Endothelial cell (in vitro differentiated cells): ENCODE measurements around the gene SLFN14. TPM values are rescaled to one million over a fixed set of nuclear protein-coding genes. Genes with fewer than 3 reads are reported as not detected.

Experiments used
- DNase-seq: peaks from one replicate; pipeline ENCODE4 v3.0.0; 2021; ENCODE audit warnings: low spot score
- H3K27ac Mint-ChIP-seq: one replicate; pipeline ENCODE4 v1.8.0; 2021; ENCODE audit warnings: mixed read lengths, inconsistent platforms; ENCODE audit not compliant: unreplicated experiment
- H3K27me3 Mint-ChIP-seq: one replicate; pipeline ENCODE4 v1.8.0; 2021; ENCODE audit warnings: mild to moderate bottlenecking, moderate library complexity, mixed read lengths, inconsistent platforms; ENCODE audit not compliant: unreplicated experiment
- H3K36me3 Mint-ChIP-seq: one replicate; pipeline ENCODE4 v1.8.0; 2021; ENCODE audit warnings: mild to moderate bottlenecking, low read depth, mixed read lengths, inconsistent platforms; ENCODE audit not compliant: unreplicated experiment
- H3K4me1 Mint-ChIP-seq: one replicate; pipeline ENCODE4 v1.8.0; 2021; ENCODE audit warnings: mild to moderate bottlenecking, mixed read lengths, inconsistent platforms; ENCODE audit not compliant: unreplicated experiment
- H3K4me3 Mint-ChIP-seq: one replicate; pipeline ENCODE4 v1.8.0; 2021; ENCODE audit warnings: mild to moderate bottlenecking, mixed read lengths, inconsistent platforms; ENCODE audit not compliant: unreplicated experiment
- H3K9me3 Mint-ChIP-seq: one replicate; pipeline ENCODE4 v1.8.0; 2021; ENCODE audit warnings: mixed read lengths, inconsistent platforms; ENCODE audit not compliant: unreplicated experiment
- CTCF ChIP-seq: fragments of 200-600 bp; sonication (generic); IDR thresholded peaks from one replicate; pipeline ENCODE4 v1.5.0; 2021; ENCODE audit warnings: antibody characterized with exemption; ENCODE audit not compliant: unreplicated experiment
- total RNA-seq: library from RNA; stranded (reverse); fragmentation: NEBNext Ultra II Directional; extraction: Animal tissue kit (Norgen Biotek cat#: 25700); gene quantifications from one replicate; pipeline ENCODE4 v1.2.1, GENCODE V29; 2021; ENCODE audit not compliant: unreplicated experiment

SLFN14 gene
- total RNA-seq, 1 donor from 2014 or later = 0.95 TPM

- DNase-seq = no peak
- Mint-ChIP-seq H3K9me3 (no peaks in the 10 kb centered on the region), H3K4me3 (no peak overlapping the region), H3K27ac (no peak overlapping the region), H3K4me1 (no peaks in the 10 kb centered on the region), H3K36me3 (peaks cover 26% of the 10 kb centered on the region), H3K27me3 (no peaks in the 10 kb centered on the region)
- TF ChIP-seq CTCF = no peak
Measured at GRCh38 chr17:35597604-35598003, 37.0 kb upstream of the SLFN14 start.

GRCh38 chr17:35596530-35597233 is 36.1 kb upstream of the SLFN14 start:
- peak overlapping the region; percentile 75 for H3K4me3 Mint-ChIP-seq
- H3K4me1 Mint-ChIP-seq = no peaks in the 10 kb centered on the region
- peak; percentile 69 for DNase-seq
- H3K9me3 Mint-ChIP-seq = no peaks in the 10 kb centered on the region
- peak; percentile 77 for TF ChIP-seq CTCF
- no peak overlapping the region for H3K27ac Mint-ChIP-seq
- H3K27me3 Mint-ChIP-seq = no peaks in the 10 kb centered on the region
- peaks cover 26% of the 10 kb centered on the region for H3K36me3 Mint-ChIP-seq

- Mint-ChIP-seq H3K36me3 (peaks cover 26% of the 10 kb centered on the region), H3K4me1 (no peaks in the 10 kb centered on the region), H3K27me3 (no peaks in the 10 kb centered on the region), H3K9me3 (no peaks in the 10 kb centered on the region), H3K27ac (no peak overlapping the region), H3K4me3 (no peak overlapping the region)
- TF ChIP-seq CTCF = no peak
- no peak for DNase-seq
Measured at GRCh38 chr17:35596072-35596471, 35.5 kb upstream of the SLFN14 start.

- Mint-ChIP-seq H3K9me3 (no peaks in the 10 kb centered on the region), H3K27me3 (peaks cover 7% of the 10 kb centered on the region), H3K36me3 (no peaks in the 10 kb centered on the region), H3K4me3 (peak overlapping the region; percentile 99), H3K27ac (peak overlapping the region; percentile 99), H3K4me1 (peaks cover 20% of the 10 kb centered on the region)
- TF ChIP-seq CTCF = no peak
- no peak for DNase-seq
Measured at GRCh38 chr17:35588196-35588920, 27.7 kb upstream of the SLFN14 start.
